Right atrium auricular region (tissue), 2 donors: ENCODE measurements around the gene GSK3B. TPM values are rescaled to one million over a fixed set of nuclear protein-coding genes. Genes with fewer than 3 reads are reported as not detected.

Experiments
- DNase-seq: peaks from one replicate; pipeline ENCODE4 v3.0.0-alpha.2; 2019; ENCODE audit warnings: low spot score
- H3K27ac ChIP-seq, 2 donors: fragments of 200-600 bp; sonication (generic); 1 replicate in 1 of 2; 2 replicates in 1 of 2; pipeline ENCODE4 v1.5.1; 2016 to 2019
- H3K27me3 ChIP-seq, 2 donors: fragments of 200-600 bp; sonication (generic); one replicate each; pipeline versions ENCODE4 v1.5.1 to v1.6.0; 2017 to 2019
- H3K36me3 ChIP-seq: fragments of 200-600 bp; sonication (generic); one replicate; pipeline ENCODE4 v1.5.1; 2016
- H3K4me1 ChIP-seq, 2 donors: fragments of 200-600 bp; sonication (generic); one replicate each; pipeline versions ENCODE4 v1.5.1 to v1.6.0; 2017 to 2019
- H3K4me3 ChIP-seq, 2 donors: fragments of 200-600 bp; sonication (generic); 1 replicate in 1 of 2; 2 replicates in 1 of 2; pipeline ENCODE4 v1.5.1; 2017 to 2019; ENCODE audit warnings: mild to moderate bottlenecking in 1 of 2, moderate library complexity in 1 of 2
- H3K9me3 ChIP-seq, 2 donors: fragments of 200-600 bp; sonication (generic); one replicate each; pipeline ENCODE4 v1.5.1; 2019
- CTCF ChIP-seq, 2 donors: fragments of 200-600 bp; sonication (generic); IDR thresholded peaks; one replicate each; pipeline ENCODE4 v1.5.1; 2019; ENCODE audit warnings: antibody characterized with exemption in 2 of 2
- total RNA-seq, 2 donors: library from RNA; depleted of rRNA; stranded (reverse); fragments of >200 nt; gene quantifications; one replicate each; pipeline ENCODE4 v1.1.0, GENCODE V29; 2016

The GSK3B gene
- total RNA-seq, 2 donors from 2014 or later: 31.3 to 42.0 TPM

DNA sequence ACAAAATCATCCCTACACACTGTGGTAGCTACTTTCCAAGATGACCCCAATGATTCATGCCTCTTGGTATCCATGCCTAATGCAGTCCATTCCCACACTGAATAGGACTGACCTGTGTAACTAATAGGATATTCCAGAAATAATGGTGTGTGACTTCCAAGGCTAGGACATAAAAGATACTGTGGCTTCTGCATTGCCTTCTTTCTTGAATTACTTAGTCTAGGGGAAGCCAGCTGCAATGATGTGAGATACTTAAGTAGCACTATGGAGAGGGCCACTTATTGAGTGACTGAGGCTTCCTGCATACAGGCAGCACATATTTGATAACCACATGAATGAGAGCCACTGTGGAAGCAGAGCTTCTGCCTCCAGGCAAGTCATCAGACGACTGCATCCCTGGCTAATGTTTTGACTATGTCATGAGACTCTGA is 262.3 kb downstream of the GSK3B start:
- DNase-seq: no peak
- H3K27me3 ChIP-seq: no peaks in the 10 kb centered on the region
- H3K27ac ChIP-seq: no peak overlapping the region
- no peak for TF ChIP-seq CTCF (IDR thresholded peaks at IDR 0.05)
- no peak overlapping the region for H3K4me3 ChIP-seq
- H3K9me3 ChIP-seq: no peaks in the 10 kb centered on the region
- no peaks in the 10 kb centered on the region for H3K36me3 ChIP-seq
- no peaks in the 10 kb centered on the region for H3K4me1 ChIP-seq

- Histone ChIP-seq H3K4me3 (no peak overlapping the region), H3K4me1 (no peaks in the 10 kb centered on the region), H3K9me3 (no peaks in the 10 kb centered on the region), H3K36me3 (peaks cover 4% of the 10 kb centered on the region), H3K27ac (no peak overlapping the region), H3K27me3 (no peaks in the 10 kb centered on the region)
- DNase-seq: no peak
- no peak for TF ChIP-seq CTCF (IDR thresholded peaks at IDR 0.05)
These were observed 263.2 kb downstream of the GSK3B start for GRCh38 chr3:119831022-119831421.

DNA sequence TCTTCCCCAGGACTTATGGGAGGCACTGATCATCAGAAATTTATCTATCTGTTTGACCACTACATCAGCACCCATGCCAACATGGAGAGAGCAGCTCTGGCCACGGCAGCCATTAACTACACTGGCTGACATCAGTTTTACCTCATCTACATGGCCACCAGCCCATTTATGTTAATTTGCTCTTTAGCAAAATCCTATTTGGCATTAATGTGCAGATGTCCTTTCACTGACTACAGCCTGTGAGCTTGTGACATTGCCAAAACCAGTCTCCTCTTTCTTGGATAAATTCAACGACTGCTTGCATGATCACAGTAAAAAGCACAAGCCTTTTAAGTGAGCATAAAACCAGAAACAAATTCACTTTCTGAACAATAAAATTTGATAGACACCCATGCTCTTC is 264.8 kb downstream of the GSK3B start:
- DNase-seq: no peak
- Histone ChIP-seq H3K27ac (no peak overlapping the region), H3K4me1 (no peaks in the 10 kb centered on the region), H3K4me3 (no peak overlapping the region), H3K36me3 (peaks cover 9% of the 10 kb centered on the region), H3K27me3 (no peaks in the 10 kb centered on the region), H3K9me3 (no peaks in the 10 kb centered on the region)
- TF ChIP-seq CTCF (IDR thresholded peaks at IDR 0.05): no peak

GRCh38 chr3:119826711-119827608 is 267.3 kb downstream of the GSK3B start:
- Histone ChIP-seq H3K27me3 (no peaks in the 10 kb centered on the region), H3K4me3 (no peak overlapping the region), H3K36me3 (peaks cover 9% of the 10 kb centered on the region), H3K9me3 (no peaks in the 10 kb centered on the region), H3K27ac (no peak overlapping the region), H3K4me1 (no peaks in the 10 kb centered on the region)
- TF ChIP-seq CTCF (IDR thresholded peaks at IDR 0.05): no peak
- no peak for DNase-seq

DNA sequence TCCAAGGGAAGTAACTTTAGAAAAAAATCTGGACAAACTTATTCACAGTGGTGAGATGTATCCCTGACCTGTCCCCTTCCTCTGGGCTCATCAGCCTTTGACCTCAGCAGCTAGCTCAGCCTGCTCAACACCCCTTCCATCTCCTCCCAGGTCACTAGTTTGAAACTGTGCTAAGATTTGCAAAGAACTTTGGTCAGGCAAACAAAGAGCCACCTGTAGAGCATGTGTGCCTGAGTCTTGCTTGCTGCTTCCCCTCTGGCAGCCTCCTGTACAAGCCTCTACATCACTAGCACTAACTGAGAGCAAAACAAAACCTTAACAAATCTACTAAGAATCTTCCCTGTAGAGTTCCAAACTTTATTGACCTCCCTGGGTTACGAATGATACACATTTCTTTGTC is 268.4 kb downstream of the GSK3B start:
- Histone ChIP-seq H3K4me1 (no peaks in the 10 kb centered on the region), H3K36me3 (peaks cover 9% of the 10 kb centered on the region), H3K27ac (no peak overlapping the region), H3K27me3 (no peaks in the 10 kb centered on the region), H3K9me3 (no peaks in the 10 kb centered on the region), H3K4me3 (no peak overlapping the region)
- TF ChIP-seq CTCF (IDR thresholded peaks at IDR 0.05): no peak
- DNase-seq: no peak
